HEK293T (cell line): ENCODE data around the gene SIDT2.
"Not testable (repeated sequence)": the region's sequence is repeated elsewhere in the genome, so short reads cannot be mapped to it uniquely, and the experiment has no call there.

Source experiments
- ARNT ChIP-seq: fragments of 450-650 bp; IDR thresholded peaks from 2 replicates; pipeline ENCODE4 v1.6.1; 2017; ENCODE audit warnings: mild to moderate bottlenecking
- BHLHE40 ChIP-seq: fragments of 450-650 bp; IDR thresholded peaks from 2 replicates; pipeline ENCODE4 v1.6.1; 2016; ENCODE audit warnings: mild to moderate bottlenecking, moderate library complexity, borderline replicate concordance
- ELF4 ChIP-seq: fragments of 450-650 bp; IDR thresholded peaks from 2 replicates; pipeline ENCODE4 v1.6.1; 2017; ENCODE audit warnings: antibody characterized with exemption
- FOXA1 ChIP-seq: fragments of 450-650 bp; IDR thresholded peaks from 2 replicates; pipeline ENCODE4 v1.6.1; 2016; ENCODE audit warnings: mild to moderate bottlenecking
- FOXK2 ChIP-seq: fragments of 450-650 bp; IDR thresholded peaks from 2 replicates; pipeline ENCODE4 v1.6.1; 2016; ENCODE audit warnings: mild to moderate bottlenecking
- FOXM1 ChIP-seq: fragments of 450-650 bp; IDR thresholded peaks from 2 replicates; pipeline ENCODE4 v1.6.1; 2017; ENCODE audit warnings: mild to moderate bottlenecking, borderline replicate concordance
- HDGF ChIP-seq: fragments of 450-650 bp; IDR thresholded peaks from 2 replicates; pipeline ENCODE4 v1.6.1; 2017; ENCODE audit warnings: antibody characterized with exemption, borderline replicate concordance
- L3MBTL2 ChIP-seq: fragments of 450-650 bp; conservative IDR thresholded peaks from 2 replicates; pipeline ENCODE4 v1.6.1; 2016; ENCODE audit warnings: mild to moderate bottlenecking
- NFRKB ChIP-seq: fragments of 450-650 bp; IDR thresholded peaks from 2 replicates; pipeline ENCODE4 v1.6.1; 2016; ENCODE audit warnings: mild to moderate bottlenecking, moderate library complexity
- PKNOX1 ChIP-seq: fragments of 450-650 bp; IDR thresholded peaks from 2 replicates; pipeline ENCODE4 v1.6.1; 2016
- SP1 ChIP-seq: fragments of 450-650 bp; IDR thresholded peaks from 2 replicates; pipeline ENCODE4 v1.6.1; 2017
- SUZ12 ChIP-seq: fragments of 450-650 bp; IDR thresholded peaks from 2 replicates; pipeline ENCODE4 v1.6.1; 2016; ENCODE audit warnings: mild to moderate bottlenecking
- TARDBP ChIP-seq: fragments of 450-650 bp; IDR thresholded peaks from 2 replicates; pipeline ENCODE4 v1.6.1; 2016

GRCh38 chr11:117208710-117209109, 30.2 kb downstream of the SIDT2 start:
- not testable (repeated sequence) for TF ChIP-seq NFRKB, FOXM1, PKNOX1, ARNT, TARDBP, HDGF, ELF4, FOXK2, SUZ12, L3MBTL2, BHLHE40, SP1, FOXA1
